ELF-1 (cell line): ENCODE results near the gene NPW.

Experiments
- DNase-seq: peaks from one replicate; pipeline ENCODE4 v3.0.0-alpha.2; 2016; ENCODE audit warnings: low read depth, low spot score

The NPW gene

GRCh38 chr16:2036200-2036966 lies 16.8 kb downstream of the NPW start:
- no peak for DNase-seq

GRCh38 chr16:2037115-2037514 lies 17.5 kb downstream of the NPW start:
- DNase-seq = no peak

GRCh38 chr16:2037647-2038381 lies 18.2 kb downstream of the NPW start:
- DNase-seq = no peak

- DNase-seq = no peak
These were observed 19.0 kb downstream of the NPW start for GRCh38 chr16:2038382-2039231.

GRCh38 chr16:2039274-2040031 lies 19.9 kb downstream of the NPW start:
- DNase-seq = no peak

- no peak for DNase-seq
These were observed 20.6 kb downstream of the NPW start for GRCh38 chr16:2040041-2040786.

- no peak for DNase-seq
These were observed 21.4 kb downstream of the NPW start for GRCh38 chr16:2040787-2041522.

GRCh38 chr16:2042171-2042985 lies 22.8 kb downstream of the NPW start:
- DNase-seq = no peak

GRCh38 chr16:2042986-2043666 lies 23.5 kb downstream of the NPW start:
- DNase-seq = no peak

GRCh38 chr16:2043667-2044451 lies 24.3 kb downstream of the NPW start:
- DNase-seq = no peak

GRCh38 chr16:2044541-2044940 lies 25.0 kb downstream of the NPW start:
- no peak for DNase-seq

GRCh38 chr16:2045965-2046892 lies 26.6 kb downstream of the NPW start:
- DNase-seq = no peak

GRCh38 chr16:2046893-2047329 lies 27.3 kb downstream of the NPW start:
- no peak for DNase-seq

- DNase-seq = peak; percentile 99
These were observed 27.9 kb downstream of the NPW start, which contains the start of the genes NTHL1 and TSC2 for GRCh38 chr16:2047330-2048115. TSS of gene NTHL1 (minus strand) at chr16:2047834. CDS start at chr16:2047823, 11 bp downstream. TSS of gene TSC2 (plus strand) at chr16:2047985. CDS start at chr16:2048616, 631 bp downstream.

- no peak for DNase-seq
These were observed 28.5 kb downstream of the NPW start for GRCh38 chr16:2048116-2048543.

- no peak for DNase-seq
These were observed 33.6 kb downstream of the NPW start for GRCh38 chr16:2053211-2053610.
